GM10266 (cell line): ENCODE data around the gene ELK1.
"Not testable (repeated sequence)": the region's sequence is repeated elsewhere in the genome, so short reads cannot be mapped to it uniquely, and the experiment has no call there.

Experiments
- DNase-seq: peaks from one replicate; pipeline ENCODE4 v3.0.0; 2012; ENCODE audit errors: extremely low spot score
- TF ChIP-seq, protein P1 (sequence below): IDR thresholded peaks from 2 replicates; pipeline ENCODE4 v1.5.1; 2012; ENCODE audit warnings: mild to moderate bottlenecking, low read depth; ENCODE audit not compliant: control insufficient read depth, insufficient read depth; ENCODE audit errors: missing control alignments

The ELK1 gene

DNA sequence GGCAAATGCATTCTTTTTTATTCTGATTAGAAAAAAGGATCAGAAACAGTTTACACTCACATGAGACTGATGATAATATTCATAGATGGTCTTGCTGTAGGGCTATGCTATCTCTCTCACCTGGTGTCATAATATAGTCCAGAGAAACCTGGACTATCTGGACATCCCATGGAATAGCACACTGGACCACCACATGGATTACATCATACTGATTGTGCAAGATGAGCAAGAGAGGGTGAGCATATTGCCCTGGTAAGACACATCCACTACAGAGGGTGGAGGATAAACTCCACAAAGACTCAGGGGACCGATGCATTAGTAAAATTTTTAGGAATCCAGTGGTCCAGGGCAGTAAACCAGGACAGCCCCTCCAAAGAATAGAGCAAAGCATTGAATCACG, 38.9 kb downstream of the ELK1 start:
- no peak for DNase-seq
- TF ChIP-seq, protein P1, sequence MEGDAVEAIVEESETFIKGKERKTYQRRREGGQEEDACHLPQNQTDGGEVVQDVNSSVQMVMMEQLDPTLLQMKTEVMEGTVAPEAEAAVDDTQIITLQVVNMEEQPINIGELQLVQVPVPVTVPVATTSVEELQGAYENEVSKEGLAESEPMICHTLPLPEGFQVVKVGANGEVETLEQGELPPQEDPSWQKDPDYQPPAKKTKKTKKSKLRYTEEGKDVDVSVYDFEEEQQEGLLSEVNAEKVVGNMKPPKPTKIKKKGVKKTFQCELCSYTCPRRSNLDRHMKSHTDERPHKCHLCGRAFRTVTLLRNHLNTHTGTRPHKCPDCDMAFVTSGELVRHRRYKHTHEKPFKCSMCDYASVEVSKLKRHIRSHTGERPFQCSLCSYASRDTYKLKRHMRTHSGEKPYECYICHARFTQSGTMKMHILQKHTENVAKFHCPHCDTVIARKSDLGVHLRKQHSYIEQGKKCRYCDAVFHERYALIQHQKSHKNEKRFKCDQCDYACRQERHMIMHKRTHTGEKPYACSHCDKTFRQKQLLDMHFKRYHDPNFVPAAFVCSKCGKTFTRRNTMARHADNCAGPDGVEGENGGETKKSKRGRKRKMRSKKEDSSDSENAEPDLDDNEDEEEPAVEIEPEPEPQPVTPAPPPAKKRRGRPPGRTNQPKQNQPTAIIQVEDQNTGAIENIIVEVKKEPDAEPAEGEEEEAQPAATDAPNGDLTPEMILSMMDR = no peak

DNA sequence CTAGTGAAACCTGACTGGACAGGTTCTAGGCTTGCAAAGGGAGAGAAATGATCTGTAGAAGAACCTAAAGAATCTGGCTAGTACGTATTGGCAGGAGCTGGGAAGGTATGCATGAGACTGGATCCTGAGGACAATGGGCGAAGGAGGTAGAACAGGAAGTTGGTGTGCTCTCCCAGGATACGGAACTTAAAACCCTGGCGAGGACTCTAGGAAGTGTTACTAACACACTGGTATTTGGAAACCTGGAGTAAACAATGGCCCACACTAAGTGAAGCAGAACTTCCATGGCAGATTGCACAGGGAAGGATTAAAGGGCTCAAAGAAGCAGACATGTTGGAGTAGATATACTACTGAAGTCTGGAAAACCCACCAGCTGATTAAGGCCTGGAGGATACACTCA, 39.9 kb downstream of the ELK1 start:
- DNase-seq = no peak
- TF ChIP-seq, protein P1 = no peak

DNA sequence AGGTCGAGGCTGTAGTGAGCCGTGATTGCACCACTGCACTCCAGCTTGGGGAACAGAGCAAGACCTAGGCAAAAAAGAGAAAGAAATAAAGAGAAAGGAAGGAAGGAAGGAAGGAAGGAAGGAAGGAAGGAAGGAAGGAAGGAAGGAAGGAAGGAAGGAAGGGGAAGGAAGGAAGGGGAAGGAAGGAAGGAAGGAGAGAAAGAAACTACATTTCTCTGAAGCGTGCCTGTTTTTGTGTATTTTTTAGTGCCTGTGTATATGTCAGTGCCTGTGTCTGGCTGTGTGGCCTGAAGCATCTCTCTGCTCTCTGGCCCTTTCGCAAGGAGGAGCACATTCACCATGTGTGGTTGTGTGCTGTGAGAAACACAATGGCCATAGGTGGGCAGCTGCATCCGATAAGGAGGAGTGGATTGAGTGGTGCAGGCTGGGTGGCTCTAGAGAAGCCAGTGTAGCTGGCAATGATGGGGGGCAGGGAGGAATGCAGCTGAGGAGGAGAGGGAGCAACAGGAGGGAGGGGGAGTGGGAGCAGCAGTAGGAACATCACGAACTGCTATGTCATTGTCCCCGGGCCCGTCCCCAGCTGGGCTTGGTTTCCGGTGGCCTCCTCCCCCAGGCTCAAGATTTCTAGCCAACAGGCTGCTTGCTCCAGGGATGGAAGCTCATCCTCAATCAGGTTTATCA, 42.1 kb downstream of the ELK1 start:
- TF ChIP-seq, protein P1 = no peak
- no peak for DNase-seq

DNA sequence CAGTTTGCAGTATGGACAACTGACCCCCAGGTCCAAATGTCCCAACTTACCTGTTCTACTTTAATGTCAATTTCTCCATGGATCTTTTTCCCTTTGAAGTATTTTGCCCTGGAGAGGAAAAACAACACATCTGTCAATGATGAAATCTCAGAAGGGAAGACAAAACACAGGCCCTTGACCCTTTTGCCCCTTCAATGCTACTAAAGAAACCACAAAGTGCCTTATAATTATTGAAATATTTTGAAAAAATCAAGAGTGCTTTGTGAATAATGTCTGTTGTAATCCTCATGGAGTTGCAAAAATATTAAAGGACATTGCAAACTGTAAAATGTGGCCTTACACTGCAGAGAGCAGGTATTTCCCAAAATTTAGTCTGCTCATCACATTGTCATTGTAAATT, 43.3 kb downstream of the ELK1 start:
- TF ChIP-seq, protein P1 = no peak
- DNase-seq = no peak

DNA sequence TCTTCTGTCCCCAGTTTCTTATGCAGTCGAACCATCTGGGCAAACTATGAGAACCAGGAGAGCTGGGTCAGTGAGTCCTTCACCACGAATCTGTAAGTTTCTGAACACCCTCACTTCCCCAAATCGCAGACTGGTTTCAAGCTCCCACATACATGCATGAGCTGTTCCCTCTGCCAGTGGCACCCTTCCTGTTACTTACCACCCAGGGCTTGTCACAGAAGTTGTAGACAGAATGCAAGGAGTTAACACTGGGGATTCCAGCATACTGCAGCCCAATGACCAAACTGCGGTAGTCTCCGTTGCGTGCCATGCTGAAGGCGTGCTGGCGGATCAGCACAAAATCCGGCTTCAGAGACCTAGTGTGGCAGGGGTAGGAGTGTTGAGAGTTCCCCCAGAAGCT, 45.3 kb downstream of the ELK1 start:
- DNase-seq = no peak
- TF ChIP-seq, protein P1 = no peak

DNA sequence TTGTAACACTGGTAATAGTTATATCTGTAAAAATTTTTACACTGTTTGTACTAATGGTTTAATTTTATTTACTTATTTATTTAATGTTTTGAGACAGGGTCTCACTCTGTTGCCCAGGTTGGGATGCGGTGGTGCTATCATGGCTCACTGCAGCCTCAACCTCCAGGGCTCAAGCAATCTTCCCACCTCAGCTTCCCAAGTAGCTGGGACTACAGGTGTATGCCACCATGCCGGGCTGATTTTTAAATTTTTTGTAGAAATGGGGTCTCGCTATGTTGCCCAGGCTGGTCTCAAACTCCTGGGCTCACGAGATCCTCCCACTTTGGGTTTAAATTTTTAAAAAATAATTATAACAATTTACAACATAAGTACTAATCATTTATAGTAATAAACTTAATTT, 47.2 kb downstream of the ELK1 start:
- not testable (repeated sequence) for DNase-seq

DNA sequence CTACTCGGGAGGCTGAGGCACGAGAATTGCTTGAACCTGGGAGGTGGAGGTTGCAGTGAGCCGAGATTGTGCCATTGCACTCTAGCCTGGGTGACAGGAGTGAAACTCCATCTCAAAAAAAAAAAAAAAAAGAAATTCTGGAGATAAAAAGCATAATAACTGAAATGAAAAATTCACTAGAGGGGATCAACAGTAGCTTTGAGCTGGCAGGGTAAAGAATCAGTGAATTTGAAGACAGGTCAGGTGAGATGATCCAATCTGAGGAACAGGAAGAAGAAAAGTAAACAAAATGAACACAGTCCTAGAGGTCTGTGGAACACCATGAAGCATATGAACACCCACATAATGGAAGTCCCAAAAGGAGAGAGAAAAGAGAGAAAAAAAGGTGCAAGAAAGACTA, 53.1 kb downstream of the ELK1 start:
- no peak for DNase-seq
- TF ChIP-seq, protein P1 = no peak

DNA sequence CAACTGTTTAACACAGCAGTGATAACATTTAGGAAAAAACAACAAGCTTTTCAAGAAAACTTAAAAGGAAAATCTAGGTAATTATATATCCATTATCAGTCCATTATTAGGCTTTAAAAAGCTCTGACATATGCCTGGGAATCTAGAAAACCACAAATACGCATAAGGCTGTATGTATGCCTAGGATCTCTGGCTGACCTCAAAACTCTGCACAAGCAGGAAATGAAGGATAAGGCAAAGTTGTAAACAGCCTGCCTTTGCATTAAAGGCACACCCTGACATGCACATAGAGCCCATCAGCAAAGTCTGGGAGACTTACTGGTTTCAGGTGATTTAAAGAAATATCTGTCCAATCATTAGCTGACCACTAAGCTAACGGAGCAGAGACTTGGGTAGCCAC, 54.1 kb downstream of the ELK1 start:
- TF ChIP-seq, protein P1 = no peak
- no peak for DNase-seq
